Activated CD8-positive, alpha-beta memory T cell treated with anti-CD3 and anti-CD28 coated beads for 48 hours (primary cell): Measurements from ENCODE around the gene LRRC52.
A peak's percentile ranks its signal among the peaks of the same experiment; 100 is the strongest.
"Not testable (repeated sequence)": the region's sequence is repeated elsewhere in the genome, so short reads cannot be mapped to it uniquely, and the experiment has no call there.

Source experiments
- DNase-seq, 3 experiments: peaks; one replicate each; pipeline ENCODE4 v3.0.0-alpha.2; 2020; ENCODE audit warnings: low read depth in 2 of 3, low spot score in 2 of 3

LRRC52 gene

DNA sequence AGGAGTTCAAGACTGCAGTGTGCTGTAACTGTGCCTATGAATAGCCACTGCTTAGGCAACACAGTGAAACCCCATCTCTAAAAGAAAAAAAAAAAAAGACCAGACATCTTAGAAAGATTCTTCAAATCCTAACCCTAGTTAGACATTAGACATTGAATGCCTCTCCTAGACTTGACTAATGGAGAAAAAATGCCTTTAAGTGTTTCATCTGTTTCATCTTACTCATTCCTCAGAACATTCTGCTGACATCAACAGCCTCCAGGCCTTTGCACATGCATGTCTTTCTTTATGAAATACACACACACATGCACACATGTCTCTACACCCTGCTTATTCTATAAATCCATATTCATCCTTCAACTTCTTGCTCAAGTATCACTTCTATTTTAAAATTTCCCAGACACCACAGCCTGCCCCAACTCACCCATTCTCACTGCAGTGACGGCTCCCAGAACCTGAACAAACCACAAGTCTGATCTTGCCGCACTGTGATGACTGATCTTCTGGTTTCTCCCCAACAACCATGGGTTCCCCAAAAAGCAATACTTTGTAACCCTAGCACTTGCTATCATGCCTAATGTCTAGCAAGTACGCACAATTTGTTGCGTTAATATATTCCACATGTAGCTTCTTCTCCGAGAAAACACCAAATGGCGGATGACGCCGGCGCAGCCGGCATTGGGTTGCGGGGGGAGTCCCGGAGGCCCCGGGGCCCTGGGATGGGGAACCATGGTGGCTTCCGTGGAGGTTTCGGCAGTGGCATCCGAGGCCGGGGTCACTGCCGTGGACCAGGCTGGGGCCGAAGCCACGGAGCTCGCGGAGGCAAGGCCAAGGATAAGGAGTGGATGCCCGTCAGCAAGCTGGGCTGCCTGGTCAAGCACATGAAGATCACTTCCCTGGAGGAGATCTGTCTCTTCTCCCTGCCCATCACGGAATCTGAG, 37.4 kb downstream of the LRRC52 start:
- no peak for DNase-seq

DNA sequence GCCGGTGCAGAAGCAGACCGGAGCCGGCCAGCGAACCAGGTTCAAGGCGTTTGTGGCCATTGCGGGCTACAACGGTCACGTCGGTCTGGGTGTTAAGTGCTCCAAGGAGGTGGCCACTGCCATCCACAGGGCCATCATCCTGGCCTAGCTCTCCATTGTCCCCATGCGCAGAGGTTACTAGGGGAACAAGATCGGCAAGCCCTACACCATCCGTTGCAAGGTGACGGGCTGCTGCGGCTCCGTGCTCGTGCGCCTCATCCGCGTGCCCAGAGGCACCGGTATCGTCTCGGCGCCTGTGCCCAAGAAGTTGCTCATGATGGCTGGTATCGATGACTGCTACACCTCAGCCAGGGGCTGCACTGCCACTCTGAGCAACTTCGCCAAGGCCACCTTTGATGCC, 38.1 kb downstream of the LRRC52 start:
- no peak for DNase-seq

DNA sequence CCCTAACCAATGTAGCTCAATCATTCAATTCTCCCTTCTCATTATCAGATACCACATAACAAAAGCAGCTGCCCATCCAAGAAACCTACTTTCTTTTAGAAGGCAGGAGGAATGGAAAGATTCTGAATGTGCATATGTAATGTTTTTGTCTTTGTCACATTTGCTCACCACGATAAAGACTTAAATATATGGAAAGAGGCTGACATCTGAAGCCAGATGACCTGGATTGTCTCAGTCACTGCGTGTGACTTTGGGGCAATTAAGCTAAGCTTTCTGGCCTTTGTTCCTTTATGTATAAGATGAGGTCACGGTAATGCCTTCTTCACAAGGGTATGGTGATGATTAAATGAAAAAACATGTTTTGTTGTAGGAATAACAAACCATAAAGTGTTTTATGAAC, 42.6 kb downstream of the LRRC52 start:
- no peak for DNase-seq

DNA sequence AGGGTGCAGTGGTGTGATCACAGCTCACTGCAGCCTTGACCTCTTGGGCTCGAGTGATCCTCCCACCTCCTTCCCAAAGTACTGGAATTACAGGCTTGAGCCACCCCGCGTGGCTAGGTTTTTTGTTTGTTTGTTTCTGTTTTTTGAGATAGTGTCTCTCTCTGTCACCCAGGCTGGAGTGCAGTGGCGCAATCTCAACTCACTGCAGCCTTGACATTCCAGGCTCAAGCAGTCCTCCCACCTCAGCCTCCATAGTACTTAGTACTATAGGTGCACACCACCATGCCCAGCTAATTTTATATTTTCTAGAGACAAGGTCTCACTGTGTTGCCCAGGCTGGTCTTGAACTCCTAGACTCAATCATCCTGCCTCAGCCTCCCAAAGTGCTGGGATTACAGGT, 47.6 kb downstream of the LRRC52 start:
- not testable (repeated sequence) for DNase-seq

DNA sequence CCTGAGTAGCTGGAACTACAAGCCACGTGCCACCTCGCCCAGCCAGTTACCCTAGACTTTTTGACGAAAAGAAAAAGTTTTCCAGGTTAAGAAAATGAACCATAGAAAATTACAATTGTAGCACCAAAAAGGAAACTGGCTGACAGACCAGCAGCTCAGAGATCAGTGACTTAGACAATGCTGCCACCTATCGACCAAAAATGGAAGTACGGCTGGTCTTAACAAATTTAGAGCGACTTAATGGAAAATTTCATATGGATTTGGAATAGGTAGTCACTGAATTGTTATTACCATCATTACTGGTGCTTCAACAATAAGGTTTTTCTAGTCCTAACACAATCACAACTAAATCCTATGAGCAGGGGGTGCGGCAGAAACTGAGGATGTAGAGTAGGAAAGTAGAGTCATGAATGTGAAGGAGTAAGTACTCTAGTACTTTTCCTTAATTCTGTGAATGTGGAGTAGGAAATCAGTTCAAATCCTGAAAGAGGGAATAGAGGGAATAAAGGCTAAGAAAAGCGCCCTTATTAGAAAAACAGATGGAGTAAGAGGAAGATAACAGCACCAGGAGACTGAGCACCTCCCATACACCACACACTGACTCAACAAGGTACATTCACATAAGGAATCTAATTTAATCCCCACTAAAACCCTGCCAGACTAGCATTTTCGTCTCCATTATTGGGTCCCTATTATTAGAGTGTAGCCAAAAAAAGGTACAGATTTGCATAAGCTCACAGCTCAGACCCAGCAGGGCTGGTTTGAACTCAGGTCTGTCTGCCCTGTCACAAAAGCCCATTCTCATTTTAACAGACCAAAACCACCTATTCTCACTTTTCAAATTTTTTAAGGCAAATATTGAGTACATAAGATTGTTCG, 49.4 kb downstream of the LRRC52 start:
- DNase-seq: peak; percentile 27 to 76 (median 71)

DNA sequence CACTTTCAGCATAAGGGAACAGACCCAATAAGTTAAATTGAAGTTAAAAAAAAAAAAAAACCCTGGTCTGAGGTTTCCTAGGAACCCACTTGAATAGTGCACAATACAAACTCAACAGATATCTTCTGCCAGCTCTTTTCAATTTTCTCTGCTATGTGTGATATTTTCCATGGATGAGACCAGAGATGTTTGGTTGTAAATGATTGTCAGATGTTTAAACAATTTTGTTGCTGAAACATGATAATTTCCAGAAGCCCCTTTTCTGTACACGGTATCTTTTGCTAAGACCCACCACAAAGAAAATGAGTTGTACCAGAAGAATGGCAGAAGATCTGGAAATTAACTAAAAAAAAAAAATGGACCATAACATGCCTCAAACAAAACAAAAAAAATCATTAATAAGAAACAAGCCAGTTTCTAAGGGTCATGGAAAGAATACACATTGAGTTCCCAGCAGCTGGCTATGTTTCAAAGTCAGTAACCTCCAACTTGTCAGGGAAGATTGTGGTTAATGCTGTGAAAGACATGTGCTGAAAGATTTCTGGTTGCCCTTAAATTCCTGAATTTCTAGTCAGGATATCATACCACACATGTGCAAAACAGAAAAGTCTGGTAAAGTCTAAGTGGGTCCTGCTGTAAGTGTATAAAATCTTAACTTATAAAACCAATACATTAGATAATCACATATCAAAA, 51.6 kb downstream of the LRRC52 start:
- no peak for DNase-seq

DNA sequence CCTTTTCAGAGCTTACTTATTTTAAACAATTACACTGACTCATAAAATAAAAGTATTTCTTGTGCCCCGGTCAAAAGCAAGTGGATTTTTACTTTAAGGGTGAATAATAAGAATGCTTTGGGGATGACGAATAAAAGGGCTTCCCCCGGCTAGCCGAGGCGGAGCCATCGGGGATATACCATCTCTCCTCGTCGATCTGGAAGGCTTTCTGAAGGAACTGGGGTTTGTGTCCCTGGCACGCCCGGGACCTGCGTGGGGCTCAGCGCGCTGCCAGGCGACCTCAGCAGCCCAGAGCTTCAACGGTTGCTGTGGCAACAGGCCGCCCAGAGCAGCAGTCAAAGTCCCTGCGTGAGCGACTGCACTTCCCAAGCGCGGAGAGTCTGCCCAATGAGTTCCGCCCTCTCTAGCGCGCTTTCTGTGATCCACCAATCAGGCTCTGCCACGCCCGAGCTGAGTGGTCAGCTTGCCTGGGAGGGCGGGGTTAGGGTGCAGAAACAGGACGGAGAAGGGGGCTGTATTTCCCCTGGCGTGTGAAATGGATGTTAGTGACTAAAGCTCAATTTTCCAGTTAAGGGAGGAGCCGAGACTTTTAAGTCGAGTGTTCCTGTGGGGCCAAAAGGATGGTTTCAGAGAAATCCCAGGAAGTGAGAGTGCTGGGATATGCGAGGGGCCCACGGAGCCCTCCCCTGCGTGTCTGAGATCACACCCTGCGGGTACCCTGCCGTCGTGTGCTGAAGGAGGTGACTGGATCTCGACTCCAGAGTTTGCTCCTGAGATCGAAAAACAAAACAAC, 54.3 kb downstream of the LRRC52 start:
- peak; percentile 91 to 92 (median 91) for DNase-seq

DNA sequence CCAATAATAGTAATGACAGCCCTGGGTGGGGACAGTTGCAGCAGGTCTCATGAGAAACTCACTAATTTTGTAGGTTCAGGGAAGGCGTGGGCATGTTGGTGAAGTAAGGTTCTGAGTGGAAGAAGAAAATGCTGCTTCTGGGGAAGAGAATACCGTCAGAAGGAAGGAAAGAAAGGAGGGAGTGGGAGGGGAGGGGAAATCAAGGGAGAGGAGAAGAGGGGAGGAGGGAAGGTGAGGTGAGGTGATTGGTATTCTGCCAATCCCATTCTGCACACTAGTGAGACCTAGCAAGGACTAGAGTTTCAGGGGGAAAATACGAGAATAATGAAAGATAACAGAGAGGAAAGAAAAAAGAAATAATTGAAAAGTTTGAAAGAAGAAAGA, 54.9 kb downstream of the LRRC52 start:
- DNase-seq: no peak

DNA sequence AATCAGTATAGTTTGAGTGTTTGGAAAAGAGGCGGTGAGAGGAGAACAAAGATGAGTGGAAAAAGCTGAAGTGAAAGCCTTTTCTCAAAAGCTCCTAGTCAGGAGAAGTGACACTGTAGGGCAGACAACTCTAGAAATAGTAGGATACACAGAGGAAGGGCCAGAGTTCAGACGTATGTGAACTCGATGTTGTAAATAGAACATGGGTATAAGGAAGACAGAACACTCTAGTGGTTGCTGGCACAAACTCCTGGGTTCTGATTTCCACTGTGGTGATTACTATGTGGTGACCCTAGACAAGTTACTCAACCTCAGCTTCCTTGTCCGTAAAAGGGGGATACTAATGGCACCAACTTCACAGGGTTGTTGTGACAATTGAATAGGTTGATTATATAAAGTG, 57.0 kb downstream of the LRRC52 start:
- no peak for DNase-seq

DNA sequence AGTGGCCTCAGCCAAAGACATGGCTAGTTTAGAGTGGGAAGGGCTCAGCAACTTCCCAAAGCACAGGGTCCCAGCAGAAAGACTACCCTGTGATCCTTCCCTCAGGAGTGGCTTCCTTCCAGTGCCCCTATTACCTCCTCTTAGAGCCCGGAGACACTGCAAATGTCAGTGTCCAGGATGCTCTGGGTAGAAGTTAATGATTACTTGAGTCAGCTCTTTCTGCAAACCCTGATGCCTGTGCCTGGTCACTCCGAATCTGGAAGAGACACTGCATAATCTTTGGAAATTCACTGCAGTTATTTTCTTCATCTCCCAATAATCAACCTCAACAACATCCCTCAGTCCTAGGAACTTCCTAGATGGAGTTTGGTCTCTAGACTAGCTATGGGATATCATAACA, 60.0 kb downstream of the LRRC52 start:
- no peak for DNase-seq

DNA sequence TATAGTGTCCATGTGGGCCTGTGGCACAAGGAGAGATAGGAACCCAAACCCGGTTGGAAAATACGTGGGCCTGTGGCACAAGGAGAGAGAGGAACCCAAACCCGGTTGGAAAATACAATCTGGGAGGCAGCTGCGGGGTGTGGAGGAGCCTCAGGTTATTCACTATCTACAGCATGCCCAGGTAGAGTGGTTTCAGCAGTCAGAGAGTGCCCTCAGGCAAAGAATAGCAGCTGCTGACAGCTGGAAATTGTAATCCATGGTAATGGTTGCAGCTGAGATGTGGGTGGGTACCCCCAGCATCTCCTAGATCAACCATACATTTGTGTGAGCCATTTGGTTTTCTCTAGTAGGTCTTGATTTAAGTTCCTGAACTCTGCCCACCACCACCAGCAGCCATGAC, 61.4 kb downstream of the LRRC52 start:
- DNase-seq: no peak

DNA sequence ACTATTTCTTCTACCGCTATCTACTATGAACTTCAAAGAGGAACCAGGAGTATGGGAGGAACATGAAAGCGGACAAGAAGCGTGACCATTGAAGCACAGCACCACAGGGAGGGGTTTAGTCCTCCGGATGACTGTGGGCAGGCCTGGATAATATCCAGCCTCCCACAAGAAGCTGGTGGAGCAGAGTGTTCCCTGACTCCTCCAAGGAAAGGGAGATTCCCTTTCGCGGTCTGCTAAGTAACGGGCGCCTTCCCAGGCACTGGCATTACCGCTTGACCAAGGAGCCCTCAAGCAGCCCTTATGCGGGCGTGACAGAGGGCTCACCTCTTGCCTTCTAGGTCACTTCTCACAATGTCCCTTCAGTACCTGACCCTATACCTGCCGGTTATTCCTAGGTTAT, 62.9 kb downstream of the LRRC52 start:
- DNase-seq: not testable (repeated sequence)

DNA sequence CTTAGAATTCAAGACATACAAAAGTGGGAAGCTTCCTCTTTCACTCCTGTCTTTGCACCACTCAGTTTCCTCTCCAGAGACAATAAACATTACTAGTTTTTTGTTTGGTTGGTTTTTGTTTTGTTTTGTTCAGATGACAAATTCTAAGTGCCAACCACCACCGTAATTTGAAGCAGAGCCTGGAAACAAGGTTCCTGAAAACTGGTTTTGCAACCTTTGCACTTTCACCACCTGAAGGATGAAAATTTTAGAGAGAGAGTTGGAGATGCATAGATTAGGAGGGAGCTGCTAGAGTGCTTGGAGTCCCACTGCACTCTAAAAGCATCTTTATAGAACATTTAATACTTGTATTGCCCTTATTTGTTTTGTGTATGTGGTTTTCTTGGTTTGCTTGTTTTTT, 67.1 kb downstream of the LRRC52 start:
- no peak for DNase-seq

DNA sequence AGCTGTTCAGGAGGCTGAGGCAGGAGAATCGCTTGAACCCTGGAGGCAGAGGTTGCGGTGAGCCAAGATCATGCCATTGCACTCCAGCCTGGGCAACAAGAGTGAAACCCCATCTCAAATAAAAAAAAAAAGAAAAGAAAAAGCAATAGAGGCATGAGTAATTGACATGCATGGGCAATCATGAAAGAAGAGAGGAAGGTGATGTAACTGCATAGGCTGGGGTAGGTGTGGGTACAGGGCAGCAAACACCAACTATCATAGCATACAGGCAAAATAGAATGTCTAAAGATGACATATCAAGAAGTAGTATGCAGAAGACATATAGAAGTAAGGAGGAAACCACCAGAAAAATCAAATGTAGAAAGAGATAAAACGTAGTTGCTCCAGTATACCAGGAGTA, 68.3 kb downstream of the LRRC52 start:
- DNase-seq: no peak
